Neural cell (in vitro differentiated cells): ENCODE measurements around the gene HES6. TPM values are rescaled to one million over a fixed set of nuclear protein-coding genes. Genes with fewer than 3 reads are reported as not detected.

ENCODE experiments used
- H2AFZ ChIP-seq: fragments of 200-600, 300-800 bp; sonication (generic), shearing (Covaris generic); 2 replicates; pipeline ENCODE4 v1.6.0; 2014; ENCODE audit warnings: low read depth, mild to moderate bottlenecking, antibody characterized with exemption, low read length, moderate library complexity
- H3F3A ChIP-seq: fragments of 200-600 bp; shearing (Covaris generic); 2 replicates; pipeline ENCODE4 v1.6.1; 2016; ENCODE audit warnings: mild to moderate bottlenecking, moderate library complexity, mixed read lengths, antibody characterized with exemption, low read length; ENCODE audit not compliant: insufficient read depth, poor library complexity, severe bottlenecking
- H3K27ac ChIP-seq: fragments of 200-600, 300-800 bp; sonication (generic), shearing (Covaris generic); 2 replicates; pipeline ENCODE4 v1.5.1; 2014; ENCODE audit warnings: mild to moderate bottlenecking, low read length, moderate library complexity
- H3K27me3 ChIP-seq: fragments of 300-800, 200-600 bp; sonication (generic), shearing (Covaris generic); 2 replicates; pipeline ENCODE4 v1.6.0; 2014; ENCODE audit warnings: mild to moderate bottlenecking, low read depth, low read length, moderate library complexity; ENCODE audit not compliant: insufficient read depth
- H3K36me3 ChIP-seq: fragments of 300-800, 200-600 bp; sonication (generic), shearing (Covaris generic); 2 replicates; pipeline ENCODE4 v1.5.1; 2014; ENCODE audit warnings: mild to moderate bottlenecking, antibody characterized with exemption, low read length, moderate library complexity; ENCODE audit not compliant: insufficient read depth
- H3K4me2 ChIP-seq: fragments of 300-800, 200-600 bp; sonication (generic), shearing (Covaris generic); 2 replicates; pipeline ENCODE4 v1.6.0; 2014; ENCODE audit warnings: mild to moderate bottlenecking, low read length
- H3K4me3 ChIP-seq: fragments of 300-800, 200-600 bp; sonication (generic), shearing (Covaris generic); 2 replicates; pipeline ENCODE4 v1.5.1; 2014; ENCODE audit warnings: mild to moderate bottlenecking, low read length, moderate library complexity
- H3K79me2 ChIP-seq: fragments of 200-600 bp; shearing (Covaris generic); replicated peaks from 2 replicates; pipeline ENCODE4 v1.6.0; 2014; ENCODE audit warnings: mild to moderate bottlenecking, low read length, moderate library complexity; ENCODE audit not compliant: insufficient read depth
- H3K9ac ChIP-seq: fragments of 300-800, 200-600 bp; sonication (generic), shearing (Covaris generic); 2 replicates; pipeline ENCODE4 v1.6.1; 2016; ENCODE audit warnings: mild to moderate bottlenecking, low read length, mixed read lengths
- H3K9me2 ChIP-seq: fragments of 200-600 bp; shearing (Covaris generic); 2 replicates; pipeline ENCODE4 v1.6.1; 2016; ENCODE audit warnings: mild to moderate bottlenecking, low read length, mixed read lengths; ENCODE audit not compliant: insufficient read depth
- H3K9me3 ChIP-seq: fragments of 200-600, 300-800 bp; sonication (generic), shearing (Covaris generic); 2 replicates; pipeline ENCODE4 v1.6.1; 2016; ENCODE audit warnings: mild to moderate bottlenecking, mixed run types, low read length, moderate library complexity, mixed read lengths
- H4K20me1 ChIP-seq: fragments of 200-600 bp; shearing (Covaris generic); 2 replicates; pipeline ENCODE4 v1.6.1; 2016; ENCODE audit warnings: mild to moderate bottlenecking, mixed run types; ENCODE audit not compliant: insufficient read depth
- EP300 ChIP-seq: fragments of 450-650 bp; conservative IDR thresholded peaks from 2 replicates; pipeline ENCODE4 v1.6.1; 2014; ENCODE audit warnings: antibody characterized with exemption, mild to moderate bottlenecking, moderate library complexity; ENCODE audit not compliant: poor library complexity, severe bottlenecking
- EZH2 ChIP-seq: fragments of 200-600, 300-800 bp; shearing (Covaris generic), sonication (generic); IDR thresholded peaks from 2 replicates; pipeline ENCODE4 v1.6.1; 2014; ENCODE audit warnings: antibody characterized with exemption, low read length, borderline replicate concordance, mild to moderate bottlenecking; ENCODE audit not compliant: insufficient read depth, poor library complexity, severe bottlenecking
- MXI1 ChIP-seq: fragments of 450-650 bp; conservative IDR thresholded peaks from 2 replicates; pipeline ENCODE4 v1.6.1; 2014; ENCODE audit warnings: antibody characterized with exemption, mild to moderate bottlenecking; ENCODE audit not compliant: poor library complexity, severe bottlenecking
- POLR2AphosphoS5 ChIP-seq: IDR thresholded peaks from 2 replicates; pipeline ENCODE4 v1.6.1; 2012
- RAD21 ChIP-seq: fragments of 450-650 bp; conservative IDR thresholded peaks from 2 replicates; pipeline ENCODE4 v1.6.1; 2014; ENCODE audit warnings: antibody characterized with exemption, mild to moderate bottlenecking, moderate library complexity
- SMC3 ChIP-seq: fragments of 450-650 bp; conservative IDR thresholded peaks from 2 replicates; pipeline ENCODE4 v1.6.1; 2014; ENCODE audit warnings: antibody characterized with exemption, mild to moderate bottlenecking, moderate library complexity; ENCODE audit not compliant: poor library complexity
- TAF1 ChIP-seq: IDR thresholded peaks from 2 replicates; pipeline ENCODE4 v1.6.1; 2012; ENCODE audit warnings: low read depth
- polyA plus RNA-seq: library from polyadenylated mRNA; depleted of rRNA; stranded (reverse); fragments of >200 nt; gene quantifications from 2 replicates; pipeline ENCODE4 v1.2.3, GENCODE V29; 2014
- TF ChIP-seq, protein P1 (sequence below): IDR thresholded peaks from 2 replicates; pipeline ENCODE4 v1.6.1; 2012; ENCODE audit warnings: borderline replicate concordance
- TF ChIP-seq, protein P2 (sequence below): fragments of 450-650 bp; IDR thresholded peaks from 2 replicates; pipeline ENCODE4 v1.5.1; 2014; ENCODE audit warnings: antibody characterized with exemption, mild to moderate bottlenecking, moderate library complexity; ENCODE audit not compliant: poor library complexity, severe bottlenecking

Gene HES6
- polyA plus RNA-seq, 1 donor from 2014 or later, result 236 TPM

- Histone ChIP-seq H2AFZ (no peak overlapping the region), H3K4me3 (no peak overlapping the region), H3K9ac (no peak overlapping the region)
These were observed 46.3 kb upstream of the HES6 start for GRCh38 chr2:238286095-238286494.

GRCh38 chr2:238285653-238286082 lies 45.8 kb upstream of the HES6 start:
- Histone ChIP-seq H3K4me2 (no peak overlapping the region), H3K27ac (no peak overlapping the region), H4K20me1 (no peaks in the 10 kb centered on the region), H3K9me2 (no peaks in the 10 kb centered on the region), H3K4me3 (no peak overlapping the region), H2AFZ (no peak overlapping the region), H3K27me3 (no peaks in the 10 kb centered on the region), H3K9ac (no peak overlapping the region), H3K36me3 (no peaks in the 10 kb centered on the region), H3F3A (no peaks in the 10 kb centered on the region), H3K9me3 (no peaks in the 10 kb centered on the region), H3K79me2 (peaks cover 17% of the 10 kb centered on the region)
- TF ChIP-seq SMC3 (no peak), TAF1 (no peak), RAD21 (no peak)

More at GRCh38 chr2:238286095-238286494, 46.3 kb upstream of the HES6 start:
- Histone ChIP-seq H3K36me3 (no peaks in the 10 kb centered on the region), H3K9me3 (no peaks in the 10 kb centered on the region), H3K4me2 (no peak overlapping the region), H4K20me1 (no peaks in the 10 kb centered on the region), H3K79me2 (peaks cover 17% of the 10 kb centered on the region), H3K9me2 (no peaks in the 10 kb centered on the region), H3K27me3 (no peaks in the 10 kb centered on the region), H3F3A (no peaks in the 10 kb centered on the region), H3K27ac (no peak overlapping the region)
- no peak for TF ChIP-seq RAD21
- TF ChIP-seq POLR2AphosphoS5, result no peak
- TF ChIP-seq TAF1, result no peak
- TF ChIP-seq, protein P1, sequence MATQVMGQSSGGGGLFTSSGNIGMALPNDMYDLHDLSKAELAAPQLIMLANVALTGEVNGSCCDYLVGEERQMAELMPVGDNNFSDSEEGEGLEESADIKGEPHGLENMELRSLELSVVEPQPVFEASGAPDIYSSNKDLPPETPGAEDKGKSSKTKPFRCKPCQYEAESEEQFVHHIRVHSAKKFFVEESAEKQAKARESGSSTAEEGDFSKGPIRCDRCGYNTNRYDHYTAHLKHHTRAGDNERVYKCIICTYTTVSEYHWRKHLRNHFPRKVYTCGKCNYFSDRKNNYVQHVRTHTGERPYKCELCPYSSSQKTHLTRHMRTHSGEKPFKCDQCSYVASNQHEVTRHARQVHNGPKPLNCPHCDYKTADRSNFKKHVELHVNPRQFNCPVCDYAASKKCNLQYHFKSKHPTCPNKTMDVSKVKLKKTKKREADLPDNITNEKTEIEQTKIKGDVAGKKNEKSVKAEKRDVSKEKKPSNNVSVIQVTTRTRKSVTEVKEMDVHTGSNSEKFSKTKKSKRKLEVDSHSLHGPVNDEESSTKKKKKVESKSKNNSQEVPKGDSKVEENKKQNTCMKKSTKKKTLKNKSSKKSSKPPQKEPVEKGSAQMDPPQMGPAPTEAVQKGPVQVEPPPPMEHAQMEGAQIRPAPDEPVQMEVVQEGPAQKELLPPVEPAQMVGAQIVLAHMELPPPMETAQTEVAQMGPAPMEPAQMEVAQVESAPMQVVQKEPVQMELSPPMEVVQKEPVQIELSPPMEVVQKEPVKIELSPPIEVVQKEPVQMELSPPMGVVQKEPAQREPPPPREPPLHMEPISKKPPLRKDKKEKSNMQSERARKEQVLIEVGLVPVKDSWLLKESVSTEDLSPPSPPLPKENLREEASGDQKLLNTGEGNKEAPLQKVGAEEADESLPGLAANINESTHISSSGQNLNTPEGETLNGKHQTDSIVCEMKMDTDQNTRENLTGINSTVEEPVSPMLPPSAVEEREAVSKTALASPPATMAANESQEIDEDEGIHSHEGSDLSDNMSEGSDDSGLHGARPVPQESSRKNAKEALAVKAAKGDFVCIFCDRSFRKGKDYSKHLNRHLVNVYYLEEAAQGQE, result no peak
- TF ChIP-seq, protein P2, sequence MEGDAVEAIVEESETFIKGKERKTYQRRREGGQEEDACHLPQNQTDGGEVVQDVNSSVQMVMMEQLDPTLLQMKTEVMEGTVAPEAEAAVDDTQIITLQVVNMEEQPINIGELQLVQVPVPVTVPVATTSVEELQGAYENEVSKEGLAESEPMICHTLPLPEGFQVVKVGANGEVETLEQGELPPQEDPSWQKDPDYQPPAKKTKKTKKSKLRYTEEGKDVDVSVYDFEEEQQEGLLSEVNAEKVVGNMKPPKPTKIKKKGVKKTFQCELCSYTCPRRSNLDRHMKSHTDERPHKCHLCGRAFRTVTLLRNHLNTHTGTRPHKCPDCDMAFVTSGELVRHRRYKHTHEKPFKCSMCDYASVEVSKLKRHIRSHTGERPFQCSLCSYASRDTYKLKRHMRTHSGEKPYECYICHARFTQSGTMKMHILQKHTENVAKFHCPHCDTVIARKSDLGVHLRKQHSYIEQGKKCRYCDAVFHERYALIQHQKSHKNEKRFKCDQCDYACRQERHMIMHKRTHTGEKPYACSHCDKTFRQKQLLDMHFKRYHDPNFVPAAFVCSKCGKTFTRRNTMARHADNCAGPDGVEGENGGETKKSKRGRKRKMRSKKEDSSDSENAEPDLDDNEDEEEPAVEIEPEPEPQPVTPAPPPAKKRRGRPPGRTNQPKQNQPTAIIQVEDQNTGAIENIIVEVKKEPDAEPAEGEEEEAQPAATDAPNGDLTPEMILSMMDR, result no peak

GRCh38 chr2:238284802-238285515 lies 45.1 kb upstream of the HES6 start:
- H3K9me2 ChIP-seq, result no peaks in the 10 kb centered on the region
- H4K20me1 ChIP-seq, result no peaks in the 10 kb centered on the region
- no peak overlapping the region for H3K4me3 ChIP-seq
- H3K9ac ChIP-seq, result no peak overlapping the region
- H3K9me3 ChIP-seq, result no peaks in the 10 kb centered on the region
- H3K27me3 ChIP-seq, result no peaks in the 10 kb centered on the region
- TF ChIP-seq EP300 (no peak), TAF1 (no peak), MXI1 (no peak), POLR2AphosphoS5 (no peak), RAD21 (no peak), SMC3 (no peak), EZH2 (no peak)
- TF ChIP-seq, protein P1, result no peak
- TF ChIP-seq, protein P2, result no peak
- no peaks in the 10 kb centered on the region for H3K36me3 ChIP-seq
- peaks cover 17% of the 10 kb centered on the region for H3K79me2 ChIP-seq
- no peak overlapping the region for H3K27ac ChIP-seq
- no peak overlapping the region for H2AFZ ChIP-seq
- H3F3A ChIP-seq, result no peaks in the 10 kb centered on the region
- no peak overlapping the region for H3K4me2 ChIP-seq
